ENCODE measurements around the gene TUBGCP3.

- TF ChIP-seq EZH2 (IDR thresholded peaks at IDR 0.05; ENCODE audit: insufficient read depth, low read length) (no peak), CTCF (IDR thresholded peaks at IDR 0.05; ENCODE audit: insufficient read depth, low read depth, low read length) (no peak)
Observed at GRCh38 chr13:112580912-112581311, 7.0 kb downstream of the TUBGCP3 start.
